PC-9 (cell line): ENCODE results near the gene FURIN. TPM values are rescaled to one million over a fixed set of nuclear protein-coding genes. Genes with fewer than 3 reads are reported as not detected.

Experiments used
- BruUV-seq: library from RNA; stranded (reverse); fragments of 400-500 nt; replicated peaks from 2 replicates; lab custom pipeline; 2021; lab: Mats Ljungman, UMichigan
- CTCF ChIA-PET: fragments of 300-600 bp; sonication (Branson Sonifier 250); formaldehyde crosslinking; loops from one replicate; lab custom pipeline; 2022; ENCODE audit warnings: antibody characterized with exemption; lab: Charles Lee
- POLR2A ChIA-PET: fragments of 300-600 bp; sonication (Branson Sonifier 250); formaldehyde crosslinking; loops from one replicate; lab custom pipeline; 2022; ENCODE audit warnings: antibody characterized with exemption; ENCODE audit not compliant: unreplicated experiment; lab: Charles Lee
- DNase-seq, 2 experiments: peaks; one replicate each; pipeline versions ENCODE4 v3.0.0 to v3.0.0-alpha.2; 2015 to 2022; ENCODE audit warnings: mixed read lengths in 1 of 2
- H2AFZ ChIP-seq: fragments of 200-600 bp; sonication (generic); 2 replicates; pipeline ENCODE4 v1.8.1; 2017; ENCODE audit warnings: antibody characterized with exemption
- H3F3A ChIP-seq: fragments of 200-600 bp; sonication (generic); 2 replicates; pipeline ENCODE4 v1.8.1; 2017; ENCODE audit warnings: antibody characterized with exemption, mild to moderate bottlenecking, low read depth; ENCODE audit not compliant: insufficient read depth
- H3K27ac ChIP-seq: fragments of 200-600 bp; sonication (generic); 2 replicates; pipeline ENCODE4 v1.6.1; 2016; ENCODE audit warnings: mixed run types
- H3K27me3 ChIP-seq: fragments of 200-600 bp; sonication (generic); 2 replicates; pipeline ENCODE4 v1.6.1; 2016; ENCODE audit warnings: low read depth, mixed run types; ENCODE audit not compliant: insufficient read depth
- H3K36me3 ChIP-seq: fragments of 200-600 bp; sonication (generic); 2 replicates; pipeline ENCODE4 v1.6.1; 2016; ENCODE audit warnings: low read depth, mixed run types
- H3K4me1 ChIP-seq: fragments of 200-600 bp; sonication (generic); replicated peaks from 2 replicates; pipeline ENCODE4 v1.6.1; 2016; ENCODE audit warnings: mixed run types; ENCODE audit not compliant: insufficient read depth
- H3K4me2 ChIP-seq: fragments of 200-600 bp; sonication (generic); 2 replicates; pipeline ENCODE4 v1.6.1; 2017; ENCODE audit warnings: mixed run types
- H3K4me3 ChIP-seq: fragments of 200-600 bp; sonication (generic); 2 replicates; pipeline ENCODE4 v1.6.1; 2016; ENCODE audit warnings: mixed run types
- H3K79me2 ChIP-seq: fragments of 200-600 bp; sonication (generic); 2 replicates; pipeline ENCODE4 v1.6.1; 2017; ENCODE audit warnings: low read depth, mixed run types
- H3K9me2 ChIP-seq: fragments of 200-600 bp; sonication (generic); 2 replicates; pipeline ENCODE4 v1.8.1; 2017; ENCODE audit warnings: mild to moderate bottlenecking; ENCODE audit not compliant: insufficient read depth
- H3K9me3 ChIP-seq: fragments of 200-600 bp; sonication (generic); 2 replicates; pipeline ENCODE4 v1.8.1; 2016; ENCODE audit warnings: low read depth; ENCODE audit not compliant: insufficient read depth
- H4K20me1 ChIP-seq: fragments of 200-600 bp; sonication (generic); 2 replicates; pipeline ENCODE4 v1.8.1; 2017; ENCODE audit not compliant: insufficient read depth
- CTCF ChIP-seq: fragments of 200-600 bp; sonication (generic); conservative IDR thresholded peaks from 2 replicates; pipeline ENCODE4 v1.6.1; 2017; ENCODE audit warnings: mixed run types, antibody characterized with exemption, mild to moderate bottlenecking, moderate library complexity
- EZH2 ChIP-seq: fragments of 200-600 bp; sonication (generic); IDR thresholded peaks from 2 replicates; pipeline ENCODE4 v1.8.0; 2017; ENCODE audit warnings: antibody characterized with exemption, low read depth
- intact Hi-C: fragments of 100-400 bp; cut with micrococcal nuclease; formaldehyde crosslinking; loops from one replicate; pipeline ENCODE4 v1.10.0; 2022; ENCODE audit not compliant: unreplicated experiment
- total RNA-seq: library from RNA; stranded (reverse); gene quantifications from 2 replicates; pipeline ENCODE4 v1.2.3, GENCODE V29; 2021

Gene FURIN
- total RNA-seq, 1 experiment from 2014 or later: 50.4 TPM

GRCh38 chr15:90916461-90916860, 48.1 kb downstream of the FURIN start:
- BruUV-seq: no TSS peak
- ChIA-PET POLR2A (interaction anchor here (0.6 kb wide), 1 partner anchor 193 kb away, joined by 3 read pairs; no protein-coding TSS in a partner anchor), CTCF (no interaction called here)
- H3K4me2 ChIP-seq: no peak overlapping the region
- no peaks in the 10 kb centered on the region for H3K79me2 ChIP-seq
- no peaks in the 10 kb centered on the region for H3K9me2 ChIP-seq
- H3F3A ChIP-seq: no peaks in the 10 kb centered on the region
- H3K4me3 ChIP-seq: no peak overlapping the region
- H3K27ac ChIP-seq: no peak overlapping the region
- intact Hi-C loops: no loop called here
- no peaks in the 10 kb centered on the region for H4K20me1 ChIP-seq
- TF ChIP-seq CTCF: no peak
- TF ChIP-seq EZH2: no peak
- no peaks in the 10 kb centered on the region for H3K4me1 ChIP-seq
- no peak for DNase-seq
- H2AFZ ChIP-seq: no peak overlapping the region
- H3K27me3 ChIP-seq: no peaks in the 10 kb centered on the region
- H3K36me3 ChIP-seq: no peaks in the 10 kb centered on the region
- H3K9me3 ChIP-seq: no peaks in the 10 kb centered on the region

- Histone ChIP-seq H3K9me3 (no peaks in the 10 kb centered on the region), H3K79me2 (no peaks in the 10 kb centered on the region), H3K36me3 (no peaks in the 10 kb centered on the region), H4K20me1 (no peaks in the 10 kb centered on the region), H3K27ac (no peak overlapping the region), H3K4me3 (no peak overlapping the region), H3K4me1 (no peaks in the 10 kb centered on the region), H3F3A (no peaks in the 10 kb centered on the region), H3K27me3 (no peaks in the 10 kb centered on the region), H3K4me2 (no peak overlapping the region), H2AFZ (no peak overlapping the region), H3K9me2 (no peaks in the 10 kb centered on the region)
- intact Hi-C loops: no loop called here
- ChIA-PET POLR2A (no interaction called here), CTCF (interaction anchor here (0.6 kb wide), 1 partner anchor 368 kb away, joined by 3 read pairs; no protein-coding TSS in a partner anchor)
- DNase-seq: no peak
- no peak for TF ChIP-seq CTCF
- TF ChIP-seq EZH2: no peak
- BruUV-seq: no TSS peak
Observed at GRCh38 chr15:90917569-90917968, 49.2 kb downstream of the FURIN start.

- DNase-seq: no peak
- CTCF ChIA-PET: interaction anchor here (0.6 to 0.7 kb wide), 3 partner anchors 9 to 368 kb away, joined by 3 to 7 read pairs (median 3); no protein-coding TSS in a partner anchor
- no peaks in the 10 kb centered on the region for H3K9me2 ChIP-seq
- BruUV-seq: no TSS peak
- H3K9me3 ChIP-seq: no peaks in the 10 kb centered on the region
- no peak overlapping the region for H2AFZ ChIP-seq
- no peak overlapping the region for H3K4me2 ChIP-seq
- H3K79me2 ChIP-seq: no peaks in the 10 kb centered on the region
- POLR2A ChIA-PET: no interaction called here
- no peak overlapping the region for H3K27ac ChIP-seq
- no peaks in the 10 kb centered on the region for H3K4me1 ChIP-seq
- H4K20me1 ChIP-seq: no peaks in the 10 kb centered on the region
- TF ChIP-seq CTCF (no peak), EZH2 (no peak)
- H3F3A ChIP-seq: no peaks in the 10 kb centered on the region
- H3K36me3 ChIP-seq: no peaks in the 10 kb centered on the region
- no peaks in the 10 kb centered on the region for H3K27me3 ChIP-seq
- intact Hi-C loops: no loop called here
- no peak overlapping the region for H3K4me3 ChIP-seq
Observed at GRCh38 chr15:90918034-90918788, 49.8 kb downstream of the FURIN start.
